ENCODE results near the gene KCNQ1.

- TF ChIP-seq CTCF (IDR thresholded peaks at IDR 0.05): no peak
- no peak for TF ChIP-seq POLR2A (IDR thresholded peaks at IDR 0.05)
- no peak for TF ChIP-seq POLR2AphosphoS5 (IDR thresholded peaks at IDR 0.05)
These were observed 22.3 kb downstream of the KCNQ1 start for GRCh38 chr11:2466869-2467694.
